HT-29 (cell line): Measurements from ENCODE around the gene KIAA0232. TPM values are rescaled to one million over a fixed set of nuclear protein-coding genes. Genes with fewer than 3 reads are reported as not detected.

Experiments
- DNase-seq: peaks from one replicate; pipeline ENCODE4 v3.0.0-alpha.2; 2015; ENCODE audit warnings: low spot score
- total RNA-seq: library from RNA; depleted of rRNA; stranded (reverse); fragments of >200 nt; shearing (Covaris generic); gene quantifications from 2 replicates; pipeline ENCODE4 v1.2.3, GENCODE V29; 2014; rRNA removed

KIAA0232 gene
- 5.7 and 6.0 TPM in 2 replicates for total RNA-seq

DNA sequence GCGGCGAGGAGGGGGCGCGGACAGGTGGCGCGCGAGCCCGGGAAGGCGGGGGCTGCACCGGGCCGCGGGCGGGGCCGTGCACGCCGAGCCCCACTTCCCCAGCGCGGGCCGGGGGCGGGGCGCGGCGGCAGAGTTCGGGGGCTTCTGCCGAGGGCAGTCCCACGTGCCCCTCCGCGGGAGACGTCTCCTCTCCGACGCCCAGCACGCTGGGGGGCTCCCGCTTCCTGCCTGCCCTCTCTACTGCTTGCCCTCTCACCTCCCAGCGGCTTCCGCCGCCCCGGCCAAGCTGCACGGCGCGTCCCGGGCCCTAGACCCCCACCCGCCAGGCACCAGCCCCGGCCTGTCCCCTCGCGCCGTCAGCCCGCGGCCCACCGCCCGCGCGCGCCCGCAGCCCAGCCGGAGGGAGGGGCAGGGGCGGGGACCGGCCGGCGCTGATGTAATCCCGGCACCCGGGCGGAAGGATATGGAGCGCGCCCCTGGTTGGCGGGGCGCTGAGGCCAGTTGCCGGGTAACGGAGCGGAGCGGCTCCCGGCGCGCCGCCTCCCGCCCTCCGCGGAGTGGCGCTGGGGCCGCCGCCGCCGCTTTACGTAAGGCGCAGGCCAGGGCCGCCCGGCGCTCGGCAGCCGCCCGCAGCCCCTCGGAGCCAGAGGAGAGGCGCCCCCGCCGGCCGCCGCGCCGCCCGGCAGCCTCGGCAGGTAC lies at the start of gene KIAA0232:
TSS of gene KIAA0232 (plus strand) at position 581 of the 699 bp plus-strand sequence. CDS start 41,727 bp downstream, outside the sequence.
- peak; percentile 84 for DNase-seq

- DNase-seq, result no peak
Measured at GRCh38 chr4:6733358-6734164, 49.0 kb upstream of the KIAA0232 start.

GRCh38 chr4:6734165-6734786 lies 48.3 kb upstream of the KIAA0232 start:
- DNase-seq, result no peak

- DNase-seq, result no peak
Measured at GRCh38 chr4:6739920-6740319, 42.6 kb upstream of the KIAA0232 start.

DNA sequence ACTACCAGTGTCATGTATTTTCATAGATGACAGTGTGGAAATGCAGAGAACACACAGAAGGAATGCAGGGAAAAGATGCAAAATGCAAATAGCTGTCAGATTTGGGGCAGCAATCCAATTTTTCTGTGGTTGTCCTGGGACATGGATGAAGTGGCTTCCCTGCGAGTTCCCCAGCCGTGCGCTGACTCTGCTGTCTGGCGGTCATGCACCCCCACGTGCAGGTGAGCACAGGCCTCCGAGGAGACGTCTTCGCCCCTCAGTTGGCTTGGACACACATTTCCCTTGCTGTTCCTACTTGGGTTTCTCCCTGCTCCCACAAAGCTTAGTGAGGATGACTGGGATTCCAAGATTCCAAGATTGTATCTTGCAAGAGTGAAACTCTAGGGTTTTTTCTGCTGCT lies 42.2 kb upstream of the KIAA0232 start:
- DNase-seq, result no peak

DNA sequence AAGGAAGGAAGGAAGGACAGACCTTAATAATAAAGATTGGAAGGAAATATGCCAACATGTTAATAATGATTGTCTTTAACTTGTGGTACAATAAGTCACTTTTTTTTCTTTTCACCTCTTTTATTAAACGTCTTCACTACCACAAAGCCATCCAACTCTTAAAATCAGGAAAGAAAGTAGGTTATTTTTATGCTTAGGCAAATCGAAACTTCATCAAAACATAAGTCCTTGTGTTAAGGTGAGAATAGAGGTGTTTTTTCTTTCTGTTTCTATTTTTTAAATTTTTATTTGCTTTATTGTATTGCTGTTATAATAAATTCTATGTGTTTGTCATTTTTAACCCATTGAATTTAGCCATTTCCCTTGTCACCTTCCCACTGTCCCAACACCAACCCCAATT lies 40.0 kb upstream of the KIAA0232 start:
- DNase-seq, result no peak

- no peak for DNase-seq
Measured at GRCh38 chr4:6742989-6743388, 39.5 kb upstream of the KIAA0232 start.

- DNase-seq, result peak; percentile 73
Measured at GRCh38 chr4:6746721-6747293, 35.7 kb upstream of the KIAA0232 start.

- DNase-seq, result peak; percentile 78
Measured at GRCh38 chr4:6747294-6748051, 35.1 kb upstream of the KIAA0232 start.

DNA sequence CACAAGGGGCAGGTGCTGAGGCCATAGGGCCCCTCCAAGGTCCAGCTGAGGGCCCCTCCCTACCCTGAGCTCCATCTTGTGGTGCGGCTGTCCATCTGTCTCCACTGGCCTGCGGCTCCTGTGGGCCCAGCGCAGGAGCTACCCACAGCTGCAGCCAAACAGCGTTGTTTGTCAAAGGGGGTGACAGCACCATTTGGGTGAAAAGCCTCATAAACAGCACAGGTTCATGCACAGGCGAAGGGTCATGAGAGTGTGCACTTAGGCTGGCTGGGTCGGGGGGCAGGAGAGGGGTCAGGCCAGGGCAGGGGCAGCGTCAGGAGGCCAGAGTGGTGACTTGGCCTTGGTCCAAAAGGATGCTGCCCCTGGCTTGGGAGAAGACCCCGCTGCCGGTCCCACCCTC lies 34.2 kb upstream of the KIAA0232 start:
- DNase-seq, result no peak

GRCh38 chr4:6749340-6750171 lies 33.0 kb upstream of the KIAA0232 start:
- DNase-seq, result peak; percentile 95

- peak; percentile 68 for DNase-seq
Measured at GRCh38 chr4:6750286-6751221, 32.0 kb upstream of the KIAA0232 start.

DNA sequence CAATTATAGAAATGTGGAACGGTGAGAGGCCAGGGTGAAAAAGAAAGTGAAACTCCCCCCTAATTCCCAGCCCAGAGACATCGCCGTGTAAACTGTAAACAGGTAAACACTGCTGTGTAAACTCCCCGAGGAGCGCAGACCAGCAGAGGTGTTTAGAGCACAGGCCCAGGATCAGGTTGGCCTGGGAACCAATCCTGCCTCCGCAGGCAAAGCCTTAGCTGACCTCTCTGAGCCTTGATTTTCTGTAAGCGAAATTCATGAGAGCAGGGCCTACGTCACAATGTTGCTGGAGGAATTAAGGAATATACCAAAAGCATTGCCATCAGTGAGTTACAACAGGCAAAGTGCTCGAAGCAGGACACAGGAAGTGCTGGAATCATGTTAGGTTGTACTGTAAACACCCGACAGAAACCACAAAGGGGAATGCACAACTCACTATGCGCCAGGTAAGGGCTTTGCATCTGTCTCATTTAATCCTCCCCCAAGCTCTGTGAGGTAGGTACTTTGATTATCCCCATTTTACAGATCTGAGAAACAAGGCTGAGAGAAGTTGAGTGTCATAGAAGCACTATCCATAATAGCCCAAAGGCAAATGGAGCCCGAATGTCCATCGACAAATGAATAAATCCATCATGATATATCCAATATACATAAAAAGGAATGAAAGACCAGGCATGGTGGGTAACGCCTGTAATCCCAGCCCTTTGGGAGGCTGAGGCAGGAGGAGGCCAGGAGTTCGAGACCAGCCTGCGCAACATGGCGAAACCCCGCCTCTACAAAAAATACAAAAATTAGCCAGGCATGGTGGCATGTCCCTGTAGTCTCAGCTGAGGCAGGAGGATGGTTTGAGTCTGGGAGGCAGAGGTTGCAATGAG lies 30.7 kb upstream of the KIAA0232 start:
- DNase-seq, result peak; percentile 39

- no peak for DNase-seq
Measured at GRCh38 chr4:6752486-6752829, 30.1 kb upstream of the KIAA0232 start.

- DNase-seq, result no peak
Measured at GRCh38 chr4:6753103-6753560, 29.4 kb upstream of the KIAA0232 start.

DNA sequence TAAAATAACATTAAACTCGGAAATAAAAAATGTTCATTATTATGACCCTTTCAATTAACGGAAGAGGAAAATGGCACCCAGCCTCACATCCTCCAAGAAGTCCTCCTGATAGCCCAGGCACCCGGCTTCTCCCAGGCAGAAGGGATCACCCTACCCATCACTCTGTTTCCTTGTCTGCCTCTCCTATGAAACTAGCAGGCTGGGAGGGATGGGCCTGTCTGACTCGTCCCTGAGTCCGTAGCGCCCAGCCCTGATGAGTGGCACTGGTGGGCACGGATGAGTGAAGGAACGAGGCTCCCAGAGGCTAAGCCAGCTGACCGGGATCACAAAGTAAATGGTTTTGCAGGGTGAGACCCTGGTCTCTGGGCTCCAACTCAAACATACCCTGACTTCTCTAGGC lies 28.6 kb upstream of the KIAA0232 start:
- DNase-seq, result no peak

DNA sequence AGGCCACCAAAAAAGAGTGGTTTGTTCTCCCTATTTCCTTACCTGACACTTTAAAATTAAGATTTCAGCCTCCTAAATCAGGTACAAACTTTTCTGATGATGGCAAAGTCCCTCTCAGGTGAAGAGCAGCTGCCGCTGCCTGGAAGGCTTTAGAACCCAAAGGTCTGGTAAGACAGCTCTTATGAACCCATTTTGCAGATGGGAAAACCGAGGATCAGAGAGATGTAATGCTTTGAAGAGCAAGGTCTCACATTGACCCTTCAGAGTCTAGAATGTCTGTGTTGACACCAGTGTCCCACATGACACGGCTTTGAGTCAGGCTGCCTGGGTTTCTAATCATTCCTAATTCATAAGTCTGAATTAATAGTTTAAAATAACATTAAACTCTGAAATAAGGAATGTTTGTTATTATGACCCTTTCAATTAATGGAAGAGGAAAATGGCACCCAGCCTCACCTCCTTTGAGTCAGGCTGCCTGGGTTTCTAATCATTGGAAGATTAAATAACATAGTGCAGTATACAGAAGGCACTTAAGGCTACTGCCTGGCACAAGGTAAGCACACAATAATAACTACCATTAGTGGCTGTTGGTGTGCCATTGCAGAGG lies 27.9 kb upstream of the KIAA0232 start:
- DNase-seq, result no peak
